Small intestine (tissue), 7 donors: ENCODE results near the gene SEMA5B. TPM values are rescaled to one million over a fixed set of nuclear protein-coding genes. Genes with fewer than 3 reads are reported as not detected.

ENCODE experiments used
- DNase-seq, 2 donors: peaks; one replicate each; pipeline versions ENCODE4 v3.0.0 to v3.0.0-alpha.2; 2013
- FAIRE-seq: peaks from 2 replicates; lab custom pipeline; 2012; peaks lifted over from hg19 to GRCh38; lab: Jason Lieb, UNC
- H3K27ac ChIP-seq, 3 donors: one replicate each; pipeline ENCODE4 v1.5.1; 2013; ENCODE audit warnings: low read length in 2 of 3, mild to moderate bottlenecking in 2 of 3, control low read depth in 1 of 3, inconsistent platforms in 1 of 3, low read depth in 1 of 3, moderate library complexity in 1 of 3
- H3K27me3 ChIP-seq, 3 donors: one replicate each; pipeline ENCODE4 v1.6.1; 2013; ENCODE audit warnings: low read length in 3 of 3, inconsistent platforms in 1 of 3; ENCODE audit not compliant: control insufficient read depth in 3 of 3, insufficient read depth in 3 of 3
- H3K36me3 ChIP-seq, 3 donors: one replicate each; pipeline ENCODE4 v1.6.1; 2013; ENCODE audit warnings: low read length in 3 of 3, inconsistent platforms in 1 of 3, low read depth in 1 of 3, mild to moderate bottlenecking in 1 of 3, moderate library complexity in 1 of 3; ENCODE audit not compliant: control insufficient read depth in 3 of 3, insufficient read depth in 2 of 3
- H3K4me1 ChIP-seq, 3 donors: one replicate each; pipeline ENCODE4 v1.6.1; 2013; ENCODE audit warnings: low read length in 2 of 3, inconsistent platforms in 1 of 3, low read depth in 1 of 3, mild to moderate bottlenecking in 1 of 3, moderate library complexity in 1 of 3; ENCODE audit not compliant: control insufficient read depth in 3 of 3, insufficient read depth in 2 of 3
- H3K4me3 ChIP-seq, 3 donors: one replicate each; pipeline ENCODE4 v1.5.1; 2013; ENCODE audit warnings: low read length in 3 of 3, control low read depth in 1 of 3, inconsistent platforms in 1 of 3, low read depth in 1 of 3, mild to moderate bottlenecking in 1 of 3, moderate library complexity in 1 of 3
- H3K9me3 ChIP-seq, 2 donors: one replicate each; pipeline ENCODE4 v1.6.1; 2013; ENCODE audit warnings: low read depth in 1 of 2, low read length in 1 of 2; ENCODE audit not compliant: control insufficient read depth in 2 of 2, insufficient read depth in 1 of 2
- WGBS, 3 donors: extraction: QIAGEN DNeasy Blood & Tissue Kit; methylation state at CpG; one replicate each; pipeline ENCODE4 v1.1.7; 2013; 5-methylcytosine and 5-hydroxymethylcytosine counted together
- polyA plus RNA-seq, 4 donors: library from polyadenylated mRNA; stranded (reverse) in 3 of 4; unstranded in 1 of 4; fragments of 200-250 nt in 3 of 4; fragments of 120-200 nt in 1 of 4; gene quantifications; one replicate each; pipeline versions ENCODE4 v1.2.1 to v1.2.3, GENCODE V29; 2013
- donor health status: healthy with polysubstance abuse.
- donor health status: control.
- donor health status: control.
- donor health status: Bipolar disorder and iron deficiency.
- donor health status: healthy.

SEMA5B gene
- polyA plus RNA-seq, 4 donors, result 0.75 to 4.0 (median 1.9) TPM; not detected in 1

GRCh38 chr3:122913539-122914100 lies 113.9 kb downstream of the SEMA5B start:
- FAIRE-seq, result no peak
- Histone ChIP-seq H3K9me3 (no peaks in the 10 kb centered on the region), H3K4me1 (peaks cover 0 to 6% (median 0%) of the 10 kb centered on the region in 3 donors), H3K27ac (no peak overlapping the region), H3K4me3 (no peak overlapping the region), H3K27me3 (peaks cover 2 to 39% (median 7%) of the 10 kb centered on the region in 3 donors), H3K36me3 (no peaks in the 10 kb centered on the region)
- no peak for DNase-seq
- WGBS, 3 donors, result 70 to 77% (median 76%) methylated on average over 32 to 33 of the region's 33 CpGs

- no peaks in the 10 kb centered on the region for H3K36me3 ChIP-seq
- 40 to 51% (median 41%) methylated on average over 38 to 76 of the region's 76 CpGs for WGBS, 3 donors
- no peaks in the 10 kb centered on the region for H3K9me3 ChIP-seq
- no peak overlapping the region for H3K27ac ChIP-seq
- H3K4me1 ChIP-seq, result peaks cover 0 to 6% (median 0%) of the 10 kb centered on the region in 3 donors
- H3K4me3 ChIP-seq, result no peak overlapping the region
- peak in 1 of 2 donors; percentile 21 for DNase-seq
- no peak for FAIRE-seq
- peaks cover 2 to 39% (median 7%) of the 10 kb centered on the region in 3 donors for H3K27me3 ChIP-seq
These were observed 114.6 kb downstream of the SEMA5B start for GRCh38 chr3:122912772-122913538.

GRCh38 chr3:122911901-122912300 lies 115.7 kb downstream of the SEMA5B start:
- H3K9me3 ChIP-seq, result no peaks in the 10 kb centered on the region
- peaks cover 2 to 39% (median 7%) of the 10 kb centered on the region in 3 donors for H3K27me3 ChIP-seq
- DNase-seq, result no peak
- no peak overlapping the region for H3K27ac ChIP-seq
- 90 to 94% (median 92%) methylated on average over 15 to 16 of the region's 16 CpGs for WGBS, 3 donors
- no peak for FAIRE-seq
- no peaks in the 10 kb centered on the region for H3K4me1 ChIP-seq
- H3K36me3 ChIP-seq, result no peaks in the 10 kb centered on the region
- H3K4me3 ChIP-seq, result no peak overlapping the region

DNA sequence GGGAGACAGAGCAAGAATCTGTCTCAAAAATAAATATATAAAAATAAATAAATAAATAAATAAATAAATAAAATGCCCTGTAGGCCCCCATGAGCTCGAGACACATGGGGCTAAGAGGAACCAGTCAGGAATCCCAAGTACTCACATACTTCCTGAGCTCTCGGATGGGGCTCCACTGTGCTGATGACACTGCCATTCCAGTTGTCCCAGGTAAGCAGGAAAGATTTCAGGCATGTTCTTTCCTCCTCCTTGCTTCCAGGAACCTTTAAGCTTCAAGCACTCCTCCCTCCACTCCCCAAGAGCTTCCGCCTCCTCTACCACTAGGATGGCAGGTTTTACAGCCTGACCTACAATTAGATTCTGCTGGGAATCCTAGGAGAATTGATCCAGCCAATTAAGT lies 119.3 kb downstream of the SEMA5B start:
- Histone ChIP-seq H3K27ac (no peak overlapping the region), H3K9me3 (no peaks in the 10 kb centered on the region), H3K4me1 (peaks cover 0 to 4% (median 0%) of the 10 kb centered on the region in 3 donors), H3K27me3 (peaks cover under 1 to 14% (median 3%) of the 10 kb centered on the region in 3 donors), H3K4me3 (no peak overlapping the region), H3K36me3 (no peaks in the 10 kb centered on the region)
- 87 to 89% (median 87%) methylated on average over 3 of the region's 3 CpGs for WGBS, 3 donors
- no peak for DNase-seq
- FAIRE-seq, result no peak

- 91 to 95% (median 92%) methylated on average over 4 of the region's 4 CpGs for WGBS, 3 donors
- Histone ChIP-seq H3K36me3 (no peaks in the 10 kb centered on the region), H3K27me3 (peaks cover 0 to 8% (median under 1%) of the 10 kb centered on the region in 3 donors), H3K27ac (no peak overlapping the region), H3K9me3 (no peaks in the 10 kb centered on the region), H3K4me3 (no peak overlapping the region), H3K4me1 (peaks cover 0 to 4% (median 0%) of the 10 kb centered on the region in 3 donors)
- no peak for FAIRE-seq
- no peak for DNase-seq
These were observed 120.1 kb downstream of the SEMA5B start for GRCh38 chr3:122907471-122907870.

GRCh38 chr3:122903171-122903570 lies 124.4 kb downstream of the SEMA5B start:
- FAIRE-seq, result no peak
- H3K4me1 ChIP-seq, result peaks cover 0 to 4% (median 0%) of the 10 kb centered on the region in 3 donors
- no peak for DNase-seq
- no peak overlapping the region for H3K27ac ChIP-seq
- H3K4me3 ChIP-seq, result no peak overlapping the region
- no peaks in the 10 kb centered on the region for H3K36me3 ChIP-seq
- H3K27me3 ChIP-seq, result no peaks in the 10 kb centered on the region
- H3K9me3 ChIP-seq, result no peaks in the 10 kb centered on the region
- WGBS, 3 donors, result 57 to 69% (median 67%) methylated on average over 4 of the region's 4 CpGs

GRCh38 chr3:122902326-122902725 lies 125.2 kb downstream of the SEMA5B start:
- H3K4me1 ChIP-seq, result peaks cover 0 to 4% (median 0%) of the 10 kb centered on the region in 3 donors
- H3K36me3 ChIP-seq, result no peaks in the 10 kb centered on the region
- 65 to 82% (median 68%) methylated on average over 2 of the region's 2 CpGs for WGBS, 3 donors
- DNase-seq (no peak), FAIRE-seq (no peak)
- H3K27me3 ChIP-seq, result no peaks in the 10 kb centered on the region
- no peak overlapping the region for H3K4me3 ChIP-seq
- H3K9me3 ChIP-seq, result no peaks in the 10 kb centered on the region
- H3K27ac ChIP-seq, result no peak overlapping the region

- FAIRE-seq (no peak), DNase-seq (no peak)
- WGBS, 3 donors, result 32 to 56% (median 40%) methylated on average over 4 of the region's 4 CpGs
- no peaks in the 10 kb centered on the region for H3K36me3 ChIP-seq
- no peaks in the 10 kb centered on the region for H3K9me3 ChIP-seq
- H3K4me3 ChIP-seq, result no peak overlapping the region
- no peak overlapping the region for H3K27ac ChIP-seq
- H3K4me1 ChIP-seq, result peaks cover 0 to 9% (median 0%) of the 10 kb centered on the region in 3 donors
- H3K27me3 ChIP-seq, result peaks cover 0 to 3% (median 0%) of the 10 kb centered on the region in 3 donors
These were observed 129.3 kb downstream of the SEMA5B start for GRCh38 chr3:122898298-122898697.
